ENCODE measurements around the gene ZIC1. TPM values are rescaled to one million over a fixed set of nuclear protein-coding genes. Genes with fewer than 3 reads are reported as not detected.
A peak's percentile ranks its signal among the peaks of the same experiment; 100 is the strongest.

ZIC1 gene
- total and polyA plus RNA-seq, 2 of the 13 experiments (the other 11 are each of a cell fraction or from before 2014, with no cell fraction given), result not detected

GRCh38 chr3:147368561-147369221 is 40.5 kb upstream of the ZIC1 start (continued):
- TF ChIP-seq ARID3A (IDR thresholded peaks at IDR 0.05; ENCODE audit: low read depth, low read length), result peak; percentile 68; the same call in 1 of the 2 replicates
- TF ChIP-seq ATF2 (CRISPR knock-in tag; IDR thresholded peaks at IDR 0.05), result peak; percentile 40; the same call in 1 of the 2 replicates
- 0 out of 2 replicates have a peak, but pooled peaks have one; percentile 35 for TF ChIP-seq ZNF503 (CRISPR knock-in tag; IDR thresholded peaks at IDR 0.05)
- no peak for TF ChIP-seq JUND (CRISPR knock-in tag; IDR thresholded peaks at IDR 0.05)
- TF ChIP-seq ARID2 (CRISPR knock-in tag; IDR thresholded peaks at IDR 0.05; ENCODE audit: borderline replicate concordance), result no peak
- TF ChIP-seq ZNF124 (CRISPR knock-in tag; IDR thresholded peaks at IDR 0.05), result 0 out of 2 replicates have a peak, but pooled peaks have one; percentile 35
- TF ChIP-seq ZNF407 (CRISPR knock-in tag; IDR thresholded peaks at IDR 0.05; ENCODE audit: not compliant biosample characterization), result no peak
- TF ChIP-seq ZNF33A (CRISPR knock-in tag; IDR thresholded peaks at IDR 0.05; ENCODE audit: borderline replicate concordance), result no peak
- TF ChIP-seq ZNF44 (CRISPR knock-in tag; IDR thresholded peaks at IDR 0.05), result no peak
- peak; percentile 59; the same call in 1 of the 2 replicates for TF ChIP-seq ZNF614 (CRISPR knock-in tag; IDR thresholded peaks at IDR 0.05; ENCODE audit: borderline replicate concordance)
- no peak for TF ChIP-seq TOPORS (CRISPR knock-in tag; IDR thresholded peaks at IDR 0.05)
- peak; percentile 74; the same call in 1 of the 2 replicates for TF ChIP-seq HDAC2 (CRISPR knock-in tag; IDR thresholded peaks at IDR 0.05)
- TF ChIP-seq HOXA3 (CRISPR knock-in tag; IDR thresholded peaks at IDR 0.05), result peak; percentile 36; the same call in 1 of the 2 replicates
- no peak for TF ChIP-seq TERF1 (CRISPR knock-in tag; IDR thresholded peaks at IDR 0.05)
